Measurements from ENCODE around the gene KIRREL3. TPM values are rescaled to one million over a fixed set of nuclear protein-coding genes. Genes with fewer than 3 reads are reported as not detected.

The KIRREL3 gene
- total RNA-seq, 1 experiment from 2014 or later: 2.2 TPM

- intact Hi-C loops (cut with micrococcal nuclease; ENCODE audit: unreplicated experiment): loop anchor here (5.0 kb wide), 2 partner anchors 62 to 77 kb away; no protein-coding TSS in a partner anchor
- ChIA-PET CTCF (no interaction called here), POLR2A (ENCODE audit: unreplicated experiment) (no interaction called here)
- no peaks in the 10 kb centered on the region for H3F3A ChIP-seq (ENCODE audit: insufficient read depth, low read depth)
- no peaks in the 10 kb centered on the region for H3K36me3 ChIP-seq (ENCODE audit: low read depth)
- no peaks in the 10 kb centered on the region for H4K20me1 ChIP-seq (ENCODE audit: insufficient read depth)
- DNase-seq: no peak
- no peak overlapping the region for H3K4me2 ChIP-seq
- no peaks in the 10 kb centered on the region for H3K79me2 ChIP-seq (ENCODE audit: low read depth)
- BruUV-seq (replicated peaks): no TSS peak
- peaks cover 9% of the 10 kb centered on the region; the same call in 1 of the 2 replicates for H3K27me3 ChIP-seq (ENCODE audit: insufficient read depth, low read depth)
- TF ChIP-seq CTCF (conservative IDR thresholded peaks at IDR 0.05): no peak
- no peak for TF ChIP-seq EZH2 (IDR thresholded peaks at IDR 0.05; ENCODE audit: low read depth)
- no peak overlapping the region for H3K4me3 ChIP-seq
- no peaks in the 10 kb centered on the region for H3K9me2 ChIP-seq (ENCODE audit: insufficient read depth)
- no peaks in the 10 kb centered on the region for H3K4me1 ChIP-seq (replicated peaks; ENCODE audit: insufficient read depth)
- H3K27ac ChIP-seq: no peak overlapping the region
- no peak overlapping the region for H2AFZ ChIP-seq
- no peaks in the 10 kb centered on the region for H3K9me3 ChIP-seq (ENCODE audit: insufficient read depth, low read depth)
These were observed 85.1 kb downstream of the KIRREL3 start for GRCh38 chr11:126915430-126915829.

GRCh38 chr11:126914941-126915340 lies 85.6 kb downstream of the KIRREL3 start:
- intact Hi-C loops (cut with micrococcal nuclease; ENCODE audit: unreplicated experiment): loop anchor here (5.0 kb wide), 2 partner anchors 62 to 77 kb away; no protein-coding TSS in a partner anchor
- peaks cover 13% of the 10 kb centered on the region; the same call in 1 of the 2 replicates for H3K27me3 ChIP-seq (ENCODE audit: insufficient read depth, low read depth)
- H2AFZ ChIP-seq: no peak overlapping the region
- H4K20me1 ChIP-seq (ENCODE audit: insufficient read depth): no peaks in the 10 kb centered on the region
- H3K36me3 ChIP-seq (ENCODE audit: low read depth): no peaks in the 10 kb centered on the region
- no peak for DNase-seq
- no peak overlapping the region for H3K4me3 ChIP-seq
- no TSS peak for BruUV-seq (replicated peaks)
- H3K4me2 ChIP-seq: no peak overlapping the region
- POLR2A ChIA-PET (ENCODE audit: unreplicated experiment): no interaction called here
- no peaks in the 10 kb centered on the region for H3K4me1 ChIP-seq (replicated peaks; ENCODE audit: insufficient read depth)
- no peaks in the 10 kb centered on the region for H3K79me2 ChIP-seq (ENCODE audit: low read depth)
- TF ChIP-seq EZH2 (IDR thresholded peaks at IDR 0.05; ENCODE audit: low read depth) (no peak), CTCF (conservative IDR thresholded peaks at IDR 0.05) (no peak)
- no peaks in the 10 kb centered on the region for H3K9me3 ChIP-seq (ENCODE audit: insufficient read depth, low read depth)
- H3K9me2 ChIP-seq (ENCODE audit: insufficient read depth): no peaks in the 10 kb centered on the region
- no peak overlapping the region for H3K27ac ChIP-seq
- CTCF ChIA-PET: no interaction called here
- H3F3A ChIP-seq (ENCODE audit: insufficient read depth, low read depth): no peaks in the 10 kb centered on the region

- Histone ChIP-seq H3K9me2 (ENCODE audit: insufficient read depth) (no peaks in the 10 kb centered on the region), H3K9me3 (ENCODE audit: insufficient read depth, low read depth) (no peaks in the 10 kb centered on the region), H3K79me2 (ENCODE audit: low read depth) (no peaks in the 10 kb centered on the region), H3K4me1 (replicated peaks; ENCODE audit: insufficient read depth) (no peaks in the 10 kb centered on the region), H3K36me3 (ENCODE audit: low read depth) (no peaks in the 10 kb centered on the region), H3K27me3 (ENCODE audit: insufficient read depth, low read depth) (peaks cover 20% of the 10 kb centered on the region; the same call in 1 of the 2 replicates), H2AFZ (no peak overlapping the region), H3F3A (ENCODE audit: insufficient read depth, low read depth) (no peaks in the 10 kb centered on the region), H3K27ac (no peak overlapping the region), H3K4me2 (no peak overlapping the region), H3K4me3 (no peak overlapping the region), H4K20me1 (ENCODE audit: insufficient read depth) (no peaks in the 10 kb centered on the region)
- DNase-seq: no peak
- CTCF ChIA-PET: no interaction called here
- intact Hi-C loops (cut with micrococcal nuclease; ENCODE audit: unreplicated experiment): no loop called here
- BruUV-seq (replicated peaks): no TSS peak
- POLR2A ChIA-PET (ENCODE audit: unreplicated experiment): no interaction called here
- TF ChIP-seq CTCF (conservative IDR thresholded peaks at IDR 0.05): no peak
- no peak for TF ChIP-seq EZH2 (IDR thresholded peaks at IDR 0.05; ENCODE audit: low read depth)
These were observed 86.4 kb downstream of the KIRREL3 start for GRCh38 chr11:126914166-126914565.
